Measurements from ENCODE around the gene CYP2U1. TPM values are rescaled to one million over a fixed set of nuclear protein-coding genes. Genes with fewer than 3 reads are reported as not detected.
"Not testable (repeated sequence)": the region's sequence is repeated elsewhere in the genome, so short reads cannot be mapped to it uniquely, and the experiment has no call there.

CYP2U1 gene
- polyA plus RNA-seq, 1 of the 3 experiments (the other 2 are of a cell fraction), result 2.0 TPM

DNA sequence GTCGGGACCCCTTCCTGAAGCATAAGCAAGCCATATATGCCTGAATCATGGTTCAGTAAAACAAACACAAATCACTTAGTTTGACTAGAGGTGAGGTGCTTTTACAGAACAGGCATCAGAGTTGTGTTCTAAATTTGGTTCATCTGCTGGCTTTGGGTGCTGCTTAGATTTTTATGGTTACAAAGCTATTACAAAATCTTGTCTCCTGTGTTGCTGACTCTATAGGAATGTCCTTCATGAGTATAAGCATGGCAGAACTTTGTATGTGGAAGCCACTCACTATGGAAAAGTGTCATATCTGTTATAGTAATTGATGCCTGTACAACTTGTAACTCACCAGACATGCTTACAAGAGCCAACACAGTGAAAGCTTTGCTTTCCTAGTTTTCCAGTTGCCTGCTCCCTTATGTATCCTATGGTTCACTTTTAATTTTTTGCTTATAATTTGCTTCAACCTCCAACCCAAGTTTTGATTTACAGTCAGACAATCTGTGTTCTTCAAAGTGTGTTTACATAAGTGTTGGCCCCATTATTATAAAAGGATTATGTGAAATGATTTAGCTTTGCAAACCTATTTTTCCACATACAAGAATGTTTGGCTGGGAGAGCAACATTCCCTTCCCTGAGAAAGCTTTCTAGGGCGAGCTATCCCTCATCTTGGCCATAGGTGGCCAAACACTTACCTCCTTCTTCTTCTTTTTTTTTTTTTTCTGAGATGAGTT is 30.0 kb upstream of the CYP2U1 start (continued):
- TF ChIP-seq, protein P1, sequence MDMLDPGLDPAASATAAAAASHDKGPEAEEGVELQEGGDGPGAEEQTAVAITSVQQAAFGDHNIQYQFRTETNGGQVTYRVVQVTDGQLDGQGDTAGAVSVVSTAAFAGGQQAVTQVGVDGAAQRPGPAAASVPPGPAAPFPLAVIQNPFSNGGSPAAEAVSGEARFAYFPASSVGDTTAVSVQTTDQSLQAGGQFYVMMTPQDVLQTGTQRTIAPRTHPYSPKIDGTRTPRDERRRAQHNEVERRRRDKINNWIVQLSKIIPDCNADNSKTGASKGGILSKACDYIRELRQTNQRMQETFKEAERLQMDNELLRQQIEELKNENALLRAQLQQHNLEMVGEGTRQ (IDR thresholded peaks at IDR 0.05; ENCODE audit: borderline replicate concordance, low read depth, low read length), result no peak

DNA sequence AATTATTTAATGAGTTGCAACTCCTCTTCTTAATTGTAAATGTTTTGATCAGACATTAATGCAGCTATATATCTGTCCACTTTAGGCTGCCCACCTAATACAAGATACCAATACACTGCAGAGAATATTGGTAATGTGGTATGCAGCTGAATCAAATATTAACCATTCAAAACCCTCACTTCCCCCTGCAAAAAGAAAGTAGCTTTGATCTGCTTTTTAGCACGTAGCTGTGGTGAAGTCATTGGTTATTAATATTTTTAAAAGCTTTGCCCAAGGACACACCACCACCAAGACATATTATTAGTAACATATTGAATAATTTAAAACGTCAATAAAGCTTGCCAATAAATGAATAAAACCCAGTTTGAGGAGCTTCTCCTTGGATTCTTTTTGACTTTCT is 28.6 kb upstream of the CYP2U1 start:
- no peak for DNase-seq
- Histone ChIP-seq H3K79me2 (ENCODE audit: insufficient read depth) (no peaks in the 10 kb centered on the region), H3K4me1 (ENCODE audit: control insufficient read depth in 1 of 2, insufficient read depth in 2 of 2, low read depth in 1 of 2, low read length in 1 of 2) (no peaks in the 10 kb centered on the region), H2AFZ (ENCODE audit: low read depth) (no peak overlapping the region), H3K36me3 (replicated peaks in 1 of 2; ENCODE audit: control insufficient read depth in 1 of 2, insufficient read depth in 2 of 2, low read length in 1 of 2) (no peaks in the 10 kb centered on the region), H3K9me2 (no peaks in the 10 kb centered on the region), H3K9ac (no peak overlapping the region), H3K9me3 (no peaks in the 10 kb centered on the region), H3K27ac (ENCODE audit: low read depth in 2 of 2, low read length in 1 of 2) (no peak overlapping the region), H4K20me1 (ENCODE audit: insufficient read depth) (no peaks in the 10 kb centered on the region), H3K4me3 (ENCODE audit: low read depth in 2 of 2, low read length in 1 of 2) (no peak overlapping the region), H3F3A (replicated peaks; ENCODE audit: insufficient read depth) (no peaks in the 10 kb centered on the region), H3K4me2 (no peak overlapping the region), H3K27me3 (ENCODE audit: insufficient read depth) (no peaks in the 10 kb centered on the region; the same call in 1 of the 2 replicates)
- CTCF ChIA-PET, result interaction anchor here (0.9 to 1.5 kb wide), 3 partner anchors 10 to 36 kb away, joined by 3 to 6 read pairs (median 4); no protein-coding TSS in a partner anchor
- no peak for TF ChIP-seq MEF2A (IDR thresholded peaks at IDR 0.05; ENCODE audit: borderline replicate concordance, low read depth)
- no peak for TF ChIP-seq GATA2 (CRISPR knock-in tag; IDR thresholded peaks at IDR 0.05)
- TF ChIP-seq, protein P2, sequence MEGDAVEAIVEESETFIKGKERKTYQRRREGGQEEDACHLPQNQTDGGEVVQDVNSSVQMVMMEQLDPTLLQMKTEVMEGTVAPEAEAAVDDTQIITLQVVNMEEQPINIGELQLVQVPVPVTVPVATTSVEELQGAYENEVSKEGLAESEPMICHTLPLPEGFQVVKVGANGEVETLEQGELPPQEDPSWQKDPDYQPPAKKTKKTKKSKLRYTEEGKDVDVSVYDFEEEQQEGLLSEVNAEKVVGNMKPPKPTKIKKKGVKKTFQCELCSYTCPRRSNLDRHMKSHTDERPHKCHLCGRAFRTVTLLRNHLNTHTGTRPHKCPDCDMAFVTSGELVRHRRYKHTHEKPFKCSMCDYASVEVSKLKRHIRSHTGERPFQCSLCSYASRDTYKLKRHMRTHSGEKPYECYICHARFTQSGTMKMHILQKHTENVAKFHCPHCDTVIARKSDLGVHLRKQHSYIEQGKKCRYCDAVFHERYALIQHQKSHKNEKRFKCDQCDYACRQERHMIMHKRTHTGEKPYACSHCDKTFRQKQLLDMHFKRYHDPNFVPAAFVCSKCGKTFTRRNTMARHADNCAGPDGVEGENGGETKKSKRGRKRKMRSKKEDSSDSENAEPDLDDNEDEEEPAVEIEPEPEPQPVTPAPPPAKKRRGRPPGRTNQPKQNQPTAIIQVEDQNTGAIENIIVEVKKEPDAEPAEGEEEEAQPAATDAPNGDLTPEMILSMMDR (IDR thresholded peaks at IDR 0.05), result no peak
- TF ChIP-seq FOXM1 (IDR thresholded peaks at IDR 0.05; ENCODE audit: low read depth), result no peak
- no peak for TF ChIP-seq RCOR1 (IDR thresholded peaks at IDR 0.05; ENCODE audit: low read length)
- TF ChIP-seq JUND (IDR thresholded peaks at IDR 0.05), result no peak
- TF ChIP-seq GABPA (IDR thresholded peaks at IDR 0.05; ENCODE audit: low read depth), result no peak
- no peak for TF ChIP-seq EZH2phosphoT487 (IDR thresholded peaks at IDR 0.05; ENCODE audit: borderline replicate concordance, low read depth)
- no peak for TF ChIP-seq SMC3 (IDR thresholded peaks at IDR 0.05; ENCODE audit: low read depth, low read length)
- no peak for TF ChIP-seq RFX5 (IDR thresholded peaks at IDR 0.05; ENCODE audit: low read length)
- TF ChIP-seq POLR2AphosphoS5 (IDR thresholded peaks at IDR 0.05; ENCODE audit: low read depth, low read length), result no peak
- TF ChIP-seq, protein P3, sequence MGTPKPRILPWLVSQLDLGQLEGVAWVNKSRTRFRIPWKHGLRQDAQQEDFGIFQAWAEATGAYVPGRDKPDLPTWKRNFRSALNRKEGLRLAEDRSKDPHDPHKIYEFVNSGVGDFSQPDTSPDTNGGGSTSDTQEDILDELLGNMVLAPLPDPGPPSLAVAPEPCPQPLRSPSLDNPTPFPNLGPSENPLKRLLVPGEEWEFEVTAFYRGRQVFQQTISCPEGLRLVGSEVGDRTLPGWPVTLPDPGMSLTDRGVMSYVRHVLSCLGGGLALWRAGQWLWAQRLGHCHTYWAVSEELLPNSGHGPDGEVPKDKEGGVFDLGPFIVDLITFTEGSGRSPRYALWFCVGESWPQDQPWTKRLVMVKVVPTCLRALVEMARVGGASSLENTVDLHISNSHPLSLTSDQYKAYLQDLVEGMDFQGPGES (IDR thresholded peaks at IDR 0.05; ENCODE audit: low read depth, low read length), result no peak
- TF ChIP-seq MXI1 (IDR thresholded peaks at IDR 0.05; ENCODE audit: low read depth, low read length), result no peak
- TF ChIP-seq TAF1 (IDR thresholded peaks at IDR 0.05; ENCODE audit: borderline replicate concordance, low read depth, low read length), result no peak
- TF ChIP-seq, protein P4, sequence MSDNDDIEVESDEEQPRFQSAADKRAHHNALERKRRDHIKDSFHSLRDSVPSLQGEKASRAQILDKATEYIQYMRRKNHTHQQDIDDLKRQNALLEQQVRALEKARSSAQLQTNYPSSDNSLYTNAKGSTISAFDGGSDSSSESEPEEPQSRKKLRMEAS (IDR thresholded peaks at IDR 0.05; ENCODE audit: low read depth), result no peak
- TF ChIP-seq TEAD4 (IDR thresholded peaks at IDR 0.05; ENCODE audit: borderline replicate concordance, insufficient read depth), result no peak
- POLR2A ChIA-PET, result no interaction called here
- WGBS (ENCODE audit: low lambda C conversion rate), result 14% methylated on average over 2 of the region's 2 CpGs

DNA sequence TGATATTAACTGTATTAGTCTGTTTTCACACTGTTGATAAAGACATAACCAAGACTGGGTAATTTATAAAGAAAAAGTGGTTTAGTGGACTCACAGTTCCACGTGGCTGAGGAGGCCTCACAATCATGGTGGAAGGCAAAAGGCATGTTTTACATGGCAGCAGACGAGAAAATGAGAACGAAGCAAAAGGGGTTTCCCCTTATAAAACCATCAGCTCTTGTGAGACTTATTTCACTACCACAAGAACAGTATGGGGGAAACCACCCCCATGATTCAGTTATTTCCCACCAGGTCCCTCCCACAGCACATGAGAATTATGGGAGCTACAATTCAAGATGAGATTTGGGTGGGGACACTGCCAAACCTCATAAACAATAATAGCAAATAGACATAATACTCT is 26.3 kb upstream of the CYP2U1 start:
- H3K4me2 ChIP-seq; H3F3A ChIP-seq (replicated peaks; ENCODE audit: insufficient read depth); H3K27ac ChIP-seq (ENCODE audit: low read depth in 2 of 2, low read length in 1 of 2); H2AFZ ChIP-seq (ENCODE audit: low read depth); POLR2A ChIA-PET; H3K79me2 ChIP-seq (ENCODE audit: insufficient read depth); H3K4me3 ChIP-seq (ENCODE audit: low read depth in 2 of 2, low read length in 1 of 2); DNase-seq; H3K9me3 ChIP-seq; H3K4me1 ChIP-seq (ENCODE audit: control insufficient read depth in 1 of 2, insufficient read depth in 2 of 2, low read depth in 1 of 2, low read length in 1 of 2); H3K36me3 ChIP-seq (replicated peaks in 1 of 2; ENCODE audit: control insufficient read depth in 1 of 2, insufficient read depth in 2 of 2, low read length in 1 of 2); H3K9me2 ChIP-seq; H4K20me1 ChIP-seq (ENCODE audit: insufficient read depth); H3K27me3 ChIP-seq (ENCODE audit: insufficient read depth); H3K9ac ChIP-seq: not testable (repeated sequence)
- 45% methylated on average over 3 of the region's 3 CpGs for WGBS (ENCODE audit: low lambda C conversion rate)
- CTCF ChIA-PET, result interaction anchor here (0.8 kb wide), 1 partner anchor 147 kb away, joined by 3 read pairs; no protein-coding TSS in a partner anchor
